Endometrial microvascular endothelial cells (primary cell): ENCODE measurements around the gene MBD5. TPM values are rescaled to one million over a fixed set of nuclear protein-coding genes. Genes with fewer than 3 reads are reported as not detected.

Experiments used
- in situ Hi-C: cut with HindIII; loops from 2 replicates; pipeline ENCODE4 v1.10.0; 2017; ENCODE audit warnings: low sequenced_read_pairs, low pct_unique_long_range_greater_than_20kb; ENCODE audit errors: inconsistent ontology term
- total RNA-seq: library from RNA; depleted of rRNA; stranded (reverse); fragments of >200 nt; gene quantifications from one replicate; pipeline ENCODE4 v1.2.3, GENCODE V29; 2015; ENCODE audit errors: inconsistent ontology term

Gene MBD5
- total RNA-seq, 1 donor from 2014 or later, result 16.0 TPM

- in situ Hi-C loops, result no loop called here
Measured at GRCh38 chr2:148258124-148258523, 237.2 kb downstream of the MBD5 start.

GRCh38 chr2:148259674-148260073 lies 238.8 kb downstream of the MBD5 start:
- in situ Hi-C loops, result no loop called here

GRCh38 chr2:148263890-148264289 lies 243.0 kb downstream of the MBD5 start:
- in situ Hi-C loops, result no loop called here

GRCh38 chr2:148273158-148273691 lies 252.3 kb downstream of the MBD5 start:
- in situ Hi-C loops, result no loop called here

DNA sequence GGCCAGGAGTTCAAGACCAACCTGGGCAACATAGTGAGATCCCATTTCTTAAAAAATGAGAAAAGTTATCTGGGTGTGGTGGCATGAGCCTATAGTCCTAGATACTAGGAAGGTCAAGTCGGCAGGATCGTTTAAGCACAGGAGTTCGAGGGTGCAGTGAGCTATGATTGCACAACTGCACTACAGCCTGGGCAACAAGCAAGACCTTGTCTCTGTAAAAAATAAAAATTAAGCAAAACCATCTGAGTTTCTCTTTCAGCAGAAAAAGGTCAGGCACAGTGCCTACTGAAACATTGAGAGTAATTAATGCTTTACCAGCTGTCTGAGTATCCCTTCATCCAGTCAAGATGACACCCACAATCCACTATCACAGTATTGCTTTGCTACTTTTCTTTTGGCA lies 258.3 kb downstream of the MBD5 start:
- in situ Hi-C loops, result no loop called here

- in situ Hi-C loops, result no loop called here
Measured at GRCh38 chr2:148282201-148282600, 261.3 kb downstream of the MBD5 start.

GRCh38 chr2:148292431-148292830 lies 271.5 kb downstream of the MBD5 start:
- in situ Hi-C loops, result no loop called here

DNA sequence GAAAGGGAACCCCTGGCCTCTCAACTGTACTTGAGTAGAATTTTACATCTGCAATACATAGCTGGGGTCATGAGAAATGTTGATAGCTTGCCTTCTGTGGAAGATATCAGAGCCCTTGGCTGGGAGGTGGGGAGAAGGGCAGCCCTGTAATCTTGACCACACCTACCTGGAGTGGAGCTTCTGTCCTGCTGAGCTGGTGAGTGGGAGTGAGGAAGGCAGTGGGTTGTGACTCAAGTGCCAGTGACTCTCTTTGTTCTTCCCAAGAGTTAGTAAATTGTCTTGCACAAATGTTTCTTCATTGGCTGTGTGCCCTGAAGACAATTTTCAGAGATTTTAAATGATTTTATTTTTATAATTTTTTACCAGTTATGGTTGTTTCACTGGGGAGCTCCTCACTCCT lies 277.3 kb downstream of the MBD5 start:
- in situ Hi-C loops, result no loop called here

DNA sequence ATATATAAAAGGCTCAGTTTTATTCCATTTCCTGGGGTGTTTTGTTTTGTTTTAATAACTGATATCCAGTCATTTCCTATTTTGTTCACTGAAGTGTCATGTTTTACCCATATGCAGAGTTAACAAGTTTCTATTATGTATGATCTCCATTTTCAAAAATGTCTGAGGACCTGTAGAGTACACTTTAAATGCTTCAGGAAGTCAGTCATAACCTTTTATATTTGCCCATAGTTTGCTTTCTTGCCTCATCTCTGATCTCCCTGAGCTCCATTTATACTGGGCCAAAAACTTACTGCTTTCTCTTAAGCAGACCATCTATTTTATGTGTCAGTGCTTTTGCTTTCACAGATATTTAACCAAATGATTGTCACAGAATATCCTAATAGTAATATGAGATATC lies 278.7 kb downstream of the MBD5 start:
- in situ Hi-C loops, result no loop called here

DNA sequence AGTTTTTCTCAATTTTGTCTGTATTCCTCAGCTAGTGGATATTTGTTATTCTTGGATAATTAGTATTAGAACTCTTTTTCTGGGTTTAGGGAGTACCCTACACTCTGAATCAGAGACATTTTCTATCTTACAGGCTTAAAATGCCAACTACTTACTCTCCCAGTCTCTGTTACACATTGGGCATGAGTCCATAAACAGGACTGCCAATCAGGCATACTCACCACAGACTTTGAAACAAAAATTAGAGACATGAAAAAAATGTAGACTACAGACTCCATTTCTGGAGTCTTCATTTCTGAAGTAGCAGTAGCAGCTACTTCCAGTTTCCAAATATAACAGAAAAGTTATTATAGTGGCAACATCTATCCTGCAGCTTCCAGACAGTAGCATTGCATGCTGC lies 279.7 kb downstream of the MBD5 start:
- in situ Hi-C loops, result no loop called here

- in situ Hi-C loops, result no loop called here
Measured at GRCh38 chr2:148301362-148301761, 280.5 kb downstream of the MBD5 start.

DNA sequence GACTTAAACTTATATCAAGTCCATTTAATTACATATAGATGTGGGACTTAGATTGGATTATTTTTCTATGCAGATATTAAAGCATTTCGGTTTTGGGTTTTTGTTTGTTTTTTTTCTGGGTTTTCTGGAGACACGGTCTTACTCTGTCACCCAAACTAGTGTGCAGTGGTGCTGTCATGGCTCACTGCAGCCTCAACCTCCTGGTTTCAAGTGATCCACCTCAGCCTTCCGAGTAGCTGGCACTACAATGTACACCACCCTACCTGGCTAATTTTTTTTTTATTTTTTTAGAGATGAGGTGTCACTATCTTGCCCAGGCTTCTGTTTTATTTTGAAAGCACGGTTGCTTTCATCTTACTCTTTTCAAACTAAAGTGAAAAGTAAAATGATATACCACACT lies 281.6 kb downstream of the MBD5 start:
- in situ Hi-C loops, result no loop called here

GRCh38 chr2:148303161-148303560 lies 282.3 kb downstream of the MBD5 start:
- in situ Hi-C loops, result no loop called here

DNA sequence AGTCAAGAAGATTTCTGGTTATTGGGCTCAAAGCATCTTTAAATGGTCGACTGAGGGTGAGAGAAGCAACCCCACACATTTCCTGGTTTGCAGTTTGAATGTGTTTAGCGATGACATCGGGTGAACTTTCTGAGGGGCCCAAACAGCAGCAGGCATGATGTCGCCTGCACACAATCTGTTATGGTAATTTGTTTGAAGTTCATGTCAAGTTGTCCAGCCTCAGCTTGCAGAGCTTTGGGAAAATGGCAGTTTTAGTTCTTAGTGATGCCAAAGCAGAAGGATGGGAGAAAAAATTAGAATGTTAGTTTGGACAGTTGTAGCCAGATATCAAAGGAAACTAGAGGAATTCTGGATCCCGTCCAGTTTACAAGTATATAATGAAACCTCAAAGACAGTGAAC lies 284.6 kb downstream of the MBD5 start:
- in situ Hi-C loops, result no loop called here

DNA sequence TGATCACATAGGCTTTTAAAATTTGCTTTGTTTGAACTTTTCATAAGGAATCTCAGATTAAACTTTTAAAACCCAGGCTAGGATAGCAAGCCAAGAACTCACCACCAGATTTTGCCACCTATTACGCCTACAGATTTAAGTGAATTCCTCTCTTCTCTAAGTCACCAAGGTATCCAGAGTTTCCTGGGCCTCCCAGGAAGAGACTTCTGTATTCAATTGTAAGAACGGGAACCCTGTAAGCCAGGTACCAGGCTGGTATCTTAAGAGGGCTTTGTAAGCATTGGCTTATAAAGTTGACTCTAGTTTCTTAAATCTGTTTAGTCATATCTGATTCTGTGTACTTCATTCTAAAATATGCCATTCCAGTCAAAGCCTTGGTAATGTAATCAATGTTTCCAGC lies 285.1 kb downstream of the MBD5 start:
- in situ Hi-C loops, result no loop called here

GRCh38 chr2:148317598-148317997 lies 296.7 kb downstream of the MBD5 start:
- in situ Hi-C loops, result no loop called here

GRCh38 chr2:148338541-148338940 lies 317.6 kb downstream of the MBD5 start:
- in situ Hi-C loops, result no loop called here

DNA sequence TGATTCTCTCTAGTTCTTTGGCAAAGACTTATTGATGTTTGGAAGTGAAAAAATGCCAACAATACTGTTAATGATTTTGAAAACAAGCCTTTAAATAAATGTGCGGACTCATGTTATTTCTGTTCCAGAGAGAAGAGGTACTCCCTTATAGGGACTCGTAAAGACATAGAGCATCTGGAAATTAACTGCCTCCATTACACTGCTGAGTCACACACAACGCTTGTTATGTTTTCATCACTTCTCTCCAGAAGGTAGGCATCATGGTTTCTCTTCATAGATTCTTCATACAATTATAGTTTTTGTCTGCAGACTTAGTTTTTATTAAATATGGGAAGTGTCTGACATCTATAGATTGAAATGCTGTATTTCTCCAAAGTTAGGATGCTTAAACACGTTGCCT lies 321.2 kb downstream of the MBD5 start:
- in situ Hi-C loops, result no loop called here

DNA sequence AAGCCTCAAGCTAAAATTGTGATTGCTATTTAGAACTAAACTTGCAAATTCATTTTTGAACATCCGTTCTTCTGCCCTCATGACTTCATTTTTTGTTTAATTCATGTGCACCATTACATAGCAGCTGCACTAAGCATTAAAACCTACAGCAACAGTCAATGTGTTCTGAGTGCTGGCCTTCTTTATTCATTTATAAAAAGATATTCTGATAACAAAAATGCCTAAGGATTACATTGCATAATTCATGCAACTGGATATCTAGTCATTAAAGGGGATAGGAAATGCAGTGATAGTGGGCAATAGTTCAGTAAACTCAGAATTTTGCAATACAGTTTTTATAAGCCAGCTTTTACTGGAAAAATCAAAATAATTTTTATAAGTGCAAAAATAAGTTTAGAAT lies 329.3 kb downstream of the MBD5 start:
- in situ Hi-C loops, result no loop called here

DNA sequence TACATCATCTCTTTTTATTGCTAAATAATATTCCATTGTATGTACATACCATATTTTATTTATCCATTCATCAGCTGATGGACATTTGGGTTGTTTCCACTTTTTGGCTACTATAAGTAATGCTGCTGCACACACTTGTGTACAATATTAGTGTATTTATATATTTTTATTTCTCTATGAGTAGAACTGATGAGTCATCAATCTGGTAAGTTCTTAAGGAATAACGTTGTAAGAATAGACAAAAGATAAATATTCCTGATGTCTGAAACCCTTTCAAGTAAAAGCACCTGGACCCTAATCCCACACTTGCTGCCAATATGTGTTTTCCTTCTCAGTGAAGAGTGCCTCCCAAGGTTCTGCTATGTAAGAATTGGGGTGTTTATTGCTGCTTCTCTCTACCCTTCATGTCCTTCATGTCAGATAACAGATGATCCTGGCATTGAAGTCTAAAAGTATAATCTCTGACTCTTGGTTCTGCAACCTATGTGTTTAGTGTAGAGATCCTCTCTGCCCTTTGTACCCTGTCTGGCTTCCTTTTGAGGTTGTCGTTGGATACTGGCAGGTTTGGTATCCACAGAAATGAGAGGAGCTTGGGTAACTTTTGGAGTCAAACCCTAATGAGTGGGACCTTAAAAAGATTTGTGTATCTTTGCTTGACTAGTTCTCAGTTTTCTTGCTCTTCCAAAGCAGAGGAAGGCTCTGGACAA lies 330.7 kb downstream of the MBD5 start:
- in situ Hi-C loops, result no loop called here

DNA sequence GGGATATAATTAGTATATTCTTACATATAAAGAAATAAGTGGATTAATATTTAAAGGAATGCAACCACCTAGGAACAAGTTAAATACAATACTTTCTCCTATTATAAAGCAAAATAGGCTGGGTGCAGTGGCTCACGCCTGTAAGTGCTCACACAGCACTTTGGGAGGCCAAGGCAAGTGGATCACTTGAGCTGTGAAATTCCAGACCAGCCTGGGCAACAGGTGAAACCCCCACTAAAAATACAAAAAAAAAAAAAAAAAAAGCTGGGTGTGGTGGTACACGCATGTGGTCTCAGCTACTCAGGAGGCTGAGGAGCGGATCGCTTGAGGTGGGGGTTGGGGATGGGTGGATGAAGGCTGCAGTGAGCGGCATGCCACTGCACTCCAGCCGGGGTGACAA lies 337.5 kb downstream of the MBD5 start:
- in situ Hi-C loops, result no loop called here
